Fibroblast of the aortic adventitia (primary cell): ENCODE results near the gene KLLN. TPM values are rescaled to one million over a fixed set of nuclear protein-coding genes. Genes with fewer than 3 reads are reported as not detected.

Source experiments
- DNase-seq: peaks from one replicate; pipeline ENCODE4 v3.0.0-alpha.2; 2010; ENCODE audit warnings: low read depth
- H3K4me3 ChIP-seq: 2 replicates; pipeline ENCODE4 v1.5.1; 2011; ENCODE audit warnings: low read depth, mild to moderate bottlenecking, control low read depth, low read length, moderate library complexity
- CTCF ChIP-seq: IDR thresholded peaks from 2 replicates; pipeline ENCODE4 v1.5.1; 2011; ENCODE audit warnings: mild to moderate bottlenecking, low read length, control low read depth, inconsistent platforms; ENCODE audit not compliant: insufficient read depth
- total RNA-seq: library from RNA; depleted of rRNA; stranded (reverse); fragments of >200 nt; gene quantifications from 2 replicates; pipeline ENCODE4 v1.2.3, GENCODE V29; 2012; ENCODE audit warnings: low replicate concordance

Gene KLLN
- total RNA-seq, 1 donor, result 0.99 TPM

DNA sequence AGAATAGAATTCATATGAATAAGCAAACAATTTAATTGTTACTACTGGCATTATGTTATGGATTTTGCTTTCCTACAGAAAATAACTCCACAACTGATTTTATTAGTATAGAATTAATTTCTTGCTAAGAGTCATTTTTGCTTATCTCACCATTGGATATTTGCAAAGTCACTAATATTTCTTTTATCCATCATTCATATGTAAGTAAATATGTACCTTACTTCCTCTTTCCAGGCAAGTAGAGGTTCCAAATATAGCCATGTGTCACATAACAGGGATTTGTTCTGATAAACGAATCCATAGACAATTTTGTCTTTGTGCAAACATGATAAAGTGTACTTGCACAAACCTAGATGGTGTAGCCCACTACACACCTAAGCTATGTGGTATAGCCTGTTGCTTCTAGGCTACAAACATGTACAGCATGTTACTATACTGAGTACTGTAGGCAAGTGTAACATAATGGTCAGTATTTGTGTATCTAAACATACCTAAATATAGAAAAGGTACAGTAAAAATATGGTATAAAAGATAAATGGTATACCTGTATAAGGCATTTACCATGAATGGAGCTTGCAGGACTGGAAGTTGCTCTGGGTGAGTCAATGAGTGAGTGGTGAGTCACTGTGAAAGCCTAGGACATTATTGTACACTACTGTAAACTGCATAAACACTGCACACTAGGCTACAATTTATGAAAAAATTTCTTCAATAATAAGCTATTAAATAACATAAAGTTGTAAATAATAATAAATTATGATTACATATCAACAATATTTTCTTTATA, 18.3 kb downstream of the KLLN start:
- no peak overlapping the region for H3K4me3 ChIP-seq
- no peak for TF ChIP-seq CTCF
- peak; percentile 53 for DNase-seq

DNA sequence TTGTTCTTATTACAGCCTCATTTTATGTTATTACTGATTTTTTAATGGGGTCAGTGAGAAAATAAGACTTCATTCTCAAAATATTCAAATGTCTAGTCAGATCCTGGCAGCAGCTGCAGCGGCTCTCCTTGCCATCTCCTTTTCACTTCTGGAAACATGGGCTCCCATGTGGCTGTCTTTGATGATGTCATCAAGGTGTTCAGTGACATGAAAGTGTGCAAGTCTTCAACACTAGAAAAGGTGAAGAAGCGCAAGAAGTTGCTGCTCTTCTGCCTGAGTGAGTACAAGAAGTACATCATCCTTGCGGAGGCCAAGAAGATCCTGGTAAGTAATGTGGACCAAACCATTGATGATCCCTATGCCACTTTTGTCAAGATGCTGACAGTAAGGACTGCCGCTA, 19.6 kb downstream of the KLLN start:
- H3K4me3 ChIP-seq, result no peak overlapping the region
- no peak for DNase-seq
- TF ChIP-seq CTCF, result no peak

GRCh38 chr10:87842776-87843497, 20.4 kb downstream of the KLLN start:
- TF ChIP-seq CTCF, result peak; percentile 19
- no peak overlapping the region for H3K4me3 ChIP-seq
- DNase-seq, result peak; percentile 86

DNA sequence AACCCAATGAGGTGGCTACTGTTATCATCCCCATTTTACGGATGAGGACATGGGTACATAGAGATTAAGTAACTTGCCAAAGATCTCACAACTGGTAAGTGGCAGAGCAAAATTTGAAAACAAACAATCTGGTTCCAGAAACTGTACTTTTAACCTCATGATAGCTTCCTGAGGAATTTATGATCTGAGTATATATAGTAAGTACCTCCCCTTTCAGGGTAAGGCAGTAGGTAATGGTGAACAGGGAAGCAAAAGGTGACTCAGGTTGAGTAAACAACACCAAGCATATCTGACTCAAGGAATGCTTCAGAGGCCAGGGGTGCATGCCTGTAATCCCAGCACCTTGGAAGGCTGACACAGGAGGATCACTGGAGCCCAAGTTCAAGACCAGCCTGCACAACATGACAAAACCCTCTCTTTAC, 21.1 kb downstream of the KLLN start:
- no peak overlapping the region for H3K4me3 ChIP-seq
- DNase-seq, result no peak
- no peak for TF ChIP-seq CTCF

DNA sequence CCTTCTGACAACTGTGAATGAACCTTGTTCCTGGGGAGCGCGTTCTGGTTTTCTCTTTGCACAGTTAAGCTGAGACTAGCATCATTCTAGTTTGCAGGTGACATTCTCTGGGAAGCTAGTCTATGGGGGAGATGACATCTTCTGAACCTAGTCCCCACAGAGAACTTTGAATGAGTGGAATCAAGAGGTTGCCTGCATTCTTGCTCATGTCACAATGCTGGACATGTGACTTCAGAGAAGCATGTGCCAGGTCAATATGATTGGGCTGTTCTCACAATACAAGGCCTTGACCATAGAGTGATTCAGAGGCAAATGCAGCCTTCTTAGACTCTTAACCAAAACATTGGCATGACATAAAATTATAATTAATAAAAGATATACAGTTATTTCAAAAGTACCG, 22.1 kb downstream of the KLLN start:
- peak; percentile 14 for DNase-seq
- no peak overlapping the region for H3K4me3 ChIP-seq
- TF ChIP-seq CTCF, result no peak

DNA sequence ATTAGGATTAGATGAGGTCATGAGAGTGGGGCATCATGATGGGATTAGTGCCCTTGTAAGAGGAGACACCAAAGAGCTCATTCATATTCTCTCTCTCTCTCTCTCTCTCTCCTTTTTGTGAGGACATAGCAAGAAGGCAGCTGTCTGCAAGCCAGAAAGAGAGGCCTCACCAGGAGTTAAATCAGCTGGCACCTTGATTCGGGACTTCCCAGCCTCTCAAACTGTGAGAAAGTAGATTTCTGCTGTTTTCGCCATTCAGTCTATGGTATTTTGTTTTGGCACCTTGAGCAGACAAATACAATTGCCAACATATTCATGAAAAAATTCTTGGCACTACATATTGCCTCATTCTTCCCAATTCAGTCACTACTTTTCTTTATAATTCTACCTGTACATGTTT, 24.7 kb downstream of the KLLN start:
- H3K4me3 ChIP-seq, result no peak overlapping the region
- DNase-seq, result peak; percentile 65
- no peak for TF ChIP-seq CTCF

DNA sequence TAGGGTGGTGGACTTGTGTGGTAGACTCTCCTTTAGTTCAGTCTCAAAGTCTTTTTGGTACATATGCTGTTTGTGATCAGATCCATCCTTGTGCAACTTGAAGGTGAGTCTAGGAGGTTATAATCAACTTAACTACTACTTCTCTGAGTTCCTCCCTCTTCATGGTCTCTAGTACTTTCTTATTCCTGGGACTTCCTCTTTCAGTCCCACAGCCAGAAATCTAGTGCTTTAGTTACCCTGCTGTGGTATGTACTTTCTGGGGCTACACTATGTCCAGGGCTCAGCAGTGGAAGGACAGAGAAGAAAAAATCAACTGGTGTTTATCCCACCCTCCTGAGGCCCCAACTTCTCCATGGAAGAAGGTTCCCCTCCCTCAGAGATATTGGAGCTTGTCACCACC, 25.9 kb downstream of the KLLN start:
- no peak overlapping the region for H3K4me3 ChIP-seq
- no peak for DNase-seq
- TF ChIP-seq CTCF, result no peak
